GM21447 (cell line): ENCODE measurements around the gene ABCC4.
A peak's percentile ranks its signal among the peaks of the same experiment; 100 is the strongest.

Experiments
- ATAC-seq: cut with Tn5 transposase; IDR thresholded peaks from one replicate; pipeline ENCODE4 v1.9.1; 2021; ENCODE audit not compliant: unreplicated experiment

ABCC4 gene

DNA sequence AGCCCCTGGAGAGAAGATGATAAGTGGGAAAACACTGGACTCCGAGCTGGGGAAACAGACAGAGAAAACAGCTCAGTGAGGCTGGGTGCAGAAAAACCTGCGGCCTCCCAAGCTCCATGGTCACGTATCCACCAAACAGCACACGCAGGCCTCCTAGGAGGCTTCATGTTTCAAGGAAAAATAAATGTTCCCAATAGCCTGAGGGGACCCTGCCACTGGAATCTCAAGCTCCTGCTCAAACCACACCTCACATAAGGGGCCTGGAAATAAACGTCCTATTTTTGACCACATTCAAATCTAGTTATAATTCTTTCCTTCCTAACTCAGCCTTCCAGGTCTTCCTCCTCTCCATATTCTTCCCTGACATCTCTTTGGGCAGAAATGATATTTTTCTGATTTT lies 225.7 kb downstream of the ABCC4 start:
- ATAC-seq, result no peak

DNA sequence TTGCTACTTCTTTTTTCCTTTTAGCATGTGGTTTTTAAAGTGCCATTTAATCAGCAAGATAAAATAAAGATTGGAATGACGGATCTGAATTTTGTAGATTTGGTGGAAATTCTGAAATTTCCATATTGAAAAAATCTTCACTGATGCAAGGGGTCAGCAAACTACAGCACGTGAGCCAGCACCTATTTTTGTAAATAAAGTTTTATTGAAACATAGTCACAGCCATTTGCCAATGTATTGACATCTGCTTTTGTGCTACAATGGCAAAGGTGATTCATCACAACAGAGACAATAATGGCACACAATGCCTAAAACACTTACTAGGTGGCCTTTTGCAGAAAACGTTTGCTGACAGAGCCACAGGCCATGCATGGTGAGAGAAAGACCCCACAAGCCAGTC lies 226.4 kb downstream of the ABCC4 start:
- ATAC-seq, result no peak

DNA sequence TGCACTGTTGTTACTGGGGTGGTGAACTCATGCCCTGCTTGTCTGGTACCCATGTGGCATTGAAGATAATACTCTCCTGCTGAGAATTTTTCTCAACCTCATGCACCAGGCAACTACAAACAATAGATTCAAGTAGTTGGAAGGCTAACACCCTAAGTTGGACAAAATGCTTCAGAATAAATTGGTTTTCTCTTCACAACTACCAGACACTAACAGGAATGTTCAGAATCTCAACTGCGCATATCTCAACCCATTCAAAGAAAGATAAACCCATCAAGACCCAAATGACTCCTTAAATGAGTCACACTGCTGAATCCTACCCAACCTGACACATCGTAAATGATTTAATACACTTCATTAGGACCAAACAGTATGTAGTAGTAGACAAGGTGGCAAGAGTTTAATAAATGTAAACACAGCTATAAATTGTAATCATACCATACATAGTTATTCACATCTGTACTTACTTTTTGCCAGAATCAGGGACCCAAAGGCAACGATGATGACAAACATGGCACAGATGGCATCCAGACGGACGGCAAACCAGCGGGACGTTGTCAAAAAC lies 227.4 kb downstream of the ABCC4 start:
- no peak for ATAC-seq

DNA sequence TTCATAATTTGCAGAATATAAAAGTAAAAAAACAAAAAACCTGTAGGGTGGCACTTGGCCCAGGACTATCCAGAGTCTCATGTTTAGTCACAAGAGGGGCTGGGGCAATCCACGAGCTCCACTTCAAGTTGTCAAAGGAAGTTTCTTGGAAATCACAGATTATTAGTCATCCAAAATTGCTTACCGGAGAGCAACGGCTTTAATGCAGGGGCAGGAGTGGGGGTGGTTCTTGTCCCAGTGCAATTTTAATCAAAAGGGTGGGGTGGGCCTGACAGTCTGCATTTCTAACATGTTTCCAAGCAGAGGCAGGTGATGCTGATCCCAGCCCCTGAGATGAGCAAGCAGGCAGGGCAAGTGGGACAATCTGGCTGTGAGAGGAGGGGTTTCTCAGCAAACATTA lies 233.9 kb downstream of the ABCC4 start:
- no peak for ATAC-seq

DNA sequence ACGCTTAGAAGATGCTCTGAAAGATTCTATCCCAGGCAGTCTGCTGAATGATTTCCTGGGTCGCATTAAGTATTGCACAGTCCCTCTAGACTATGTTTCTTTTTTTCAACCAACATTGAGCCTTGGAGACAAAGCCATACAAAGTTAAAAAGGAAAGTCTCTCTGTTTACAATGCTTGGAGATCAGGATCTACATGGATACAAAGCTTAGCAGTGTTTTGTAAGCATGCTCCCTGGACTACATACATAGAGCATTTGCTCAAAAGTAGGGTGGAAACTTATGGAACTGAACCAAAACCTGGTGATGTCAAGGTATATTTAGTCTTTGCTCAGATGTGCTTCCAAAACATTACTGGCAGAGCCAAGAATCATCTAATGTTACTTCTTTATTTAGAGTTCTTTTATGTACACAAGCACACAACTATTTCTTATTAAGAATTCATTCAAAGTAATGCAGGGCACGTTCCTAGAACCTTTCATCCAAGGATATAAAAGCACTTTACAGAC lies 241.2 kb downstream of the ABCC4 start:
- ATAC-seq, result no peak

DNA sequence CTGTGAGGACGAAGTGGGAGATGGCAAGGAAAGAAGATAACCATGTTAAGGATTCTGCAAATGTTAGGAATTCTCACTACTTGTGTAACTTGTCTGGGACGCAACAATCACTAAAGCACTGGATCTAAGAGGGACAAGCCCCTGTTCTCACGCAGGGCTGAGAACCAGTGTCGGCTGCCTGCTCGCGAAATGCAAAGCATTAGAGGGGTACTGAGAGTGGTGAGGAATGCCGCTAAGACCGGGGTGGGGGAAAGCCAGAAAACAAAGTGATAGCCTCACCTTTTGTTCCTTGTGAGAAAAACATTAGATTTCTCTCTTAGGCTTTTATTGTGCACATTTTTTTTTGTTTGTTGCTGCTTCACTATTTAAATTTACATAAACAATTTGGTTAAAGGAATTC lies 241.9 kb downstream of the ABCC4 start:
- no peak for ATAC-seq

DNA sequence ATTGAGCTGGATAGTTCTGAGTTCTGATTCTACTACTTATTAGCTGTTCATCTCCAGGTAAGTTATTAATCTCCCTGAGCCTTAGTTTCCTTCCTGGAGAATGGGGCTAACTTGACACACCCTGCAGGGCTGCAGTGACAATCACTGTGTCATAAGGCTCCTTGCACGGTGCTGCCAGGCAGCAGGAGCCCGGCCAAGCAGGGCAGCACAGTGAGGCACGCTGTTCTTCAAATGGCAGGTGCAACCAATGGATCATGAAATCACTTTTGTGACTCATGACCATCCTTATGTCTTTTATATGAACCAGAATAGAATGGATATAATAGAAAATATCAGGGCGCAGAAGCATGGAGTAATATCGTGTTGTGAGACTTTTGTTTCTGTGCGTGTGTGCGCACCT lies 242.6 kb downstream of the ABCC4 start:
- no peak for ATAC-seq

DNA sequence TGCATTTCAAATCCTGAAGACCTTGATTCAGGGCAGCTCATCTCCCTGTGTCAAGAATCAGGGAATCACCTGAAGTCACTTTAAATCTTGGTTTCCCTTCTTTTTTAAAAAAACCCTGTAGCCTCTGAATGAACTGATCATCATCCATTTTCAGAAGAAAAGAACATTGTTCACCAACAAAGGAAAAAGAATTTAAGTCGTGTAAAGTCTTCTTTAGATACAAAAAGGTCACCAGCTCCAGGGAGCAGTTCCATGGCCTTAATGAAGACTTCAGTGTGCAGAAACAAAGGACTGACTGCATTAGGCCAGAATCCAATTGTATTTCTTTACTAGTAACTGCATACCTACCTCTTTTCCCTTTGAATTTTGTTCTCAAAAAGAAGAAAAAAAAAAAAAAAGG lies 245.0 kb downstream of the ABCC4 start:
- no peak for ATAC-seq

DNA sequence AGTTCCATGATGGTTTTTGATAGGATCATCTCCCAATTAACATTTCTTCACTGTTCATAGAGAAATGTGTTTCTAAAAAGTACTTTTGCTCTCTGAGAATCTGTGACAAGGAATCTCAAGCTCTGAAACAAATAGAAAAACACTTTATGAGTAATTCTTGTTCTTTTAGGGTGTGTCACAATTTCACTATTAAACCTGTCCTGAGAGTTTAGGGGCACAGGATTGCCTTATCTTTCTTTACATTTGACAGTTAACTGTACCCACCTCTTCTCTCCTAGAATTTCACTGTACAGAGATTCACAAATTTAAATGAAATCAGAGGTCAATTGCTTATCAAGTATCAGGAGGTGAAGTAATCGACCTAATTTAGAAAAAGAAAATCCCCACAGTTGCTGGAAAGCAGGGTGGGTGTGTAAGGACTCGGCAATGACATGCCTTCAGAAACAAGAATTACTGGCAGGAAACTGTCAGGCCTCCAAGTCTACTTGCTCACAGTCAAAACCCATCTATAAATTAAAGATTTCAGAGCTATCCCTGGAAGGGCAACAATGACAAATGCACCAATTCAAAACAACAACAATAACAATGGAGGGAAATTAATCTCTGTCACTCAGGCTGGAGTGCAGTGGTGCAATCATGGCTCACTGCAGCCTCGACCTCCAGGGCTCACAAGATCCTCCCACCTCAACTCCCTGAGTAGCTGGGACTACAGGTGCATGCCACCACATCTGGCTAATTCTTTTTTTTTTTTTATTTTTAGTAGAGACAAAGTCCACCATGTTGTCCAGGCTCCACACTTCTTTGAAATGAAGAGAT lies 250.2 kb downstream of the ABCC4 start:
- no peak for ATAC-seq

DNA sequence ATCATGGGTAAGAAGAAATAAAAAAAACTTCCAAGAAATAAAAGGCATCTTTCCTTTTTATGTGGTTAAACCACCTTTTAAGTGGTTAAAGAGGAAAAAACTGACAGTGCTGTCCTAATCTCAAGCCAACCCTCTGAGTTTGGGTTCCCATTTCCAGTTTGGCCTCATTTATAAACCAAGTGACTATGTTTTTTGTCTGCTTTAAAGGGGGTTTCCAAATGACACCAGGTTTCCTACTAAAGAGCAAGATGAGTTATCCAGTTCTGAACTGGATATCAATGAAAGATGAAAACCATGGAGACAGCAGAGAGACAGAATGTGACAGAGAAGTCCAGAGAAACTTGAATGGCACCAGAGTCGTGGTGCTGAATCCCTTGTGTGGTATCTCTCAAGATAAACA lies 251.5 kb downstream of the ABCC4 start:
- ATAC-seq, result no peak

DNA sequence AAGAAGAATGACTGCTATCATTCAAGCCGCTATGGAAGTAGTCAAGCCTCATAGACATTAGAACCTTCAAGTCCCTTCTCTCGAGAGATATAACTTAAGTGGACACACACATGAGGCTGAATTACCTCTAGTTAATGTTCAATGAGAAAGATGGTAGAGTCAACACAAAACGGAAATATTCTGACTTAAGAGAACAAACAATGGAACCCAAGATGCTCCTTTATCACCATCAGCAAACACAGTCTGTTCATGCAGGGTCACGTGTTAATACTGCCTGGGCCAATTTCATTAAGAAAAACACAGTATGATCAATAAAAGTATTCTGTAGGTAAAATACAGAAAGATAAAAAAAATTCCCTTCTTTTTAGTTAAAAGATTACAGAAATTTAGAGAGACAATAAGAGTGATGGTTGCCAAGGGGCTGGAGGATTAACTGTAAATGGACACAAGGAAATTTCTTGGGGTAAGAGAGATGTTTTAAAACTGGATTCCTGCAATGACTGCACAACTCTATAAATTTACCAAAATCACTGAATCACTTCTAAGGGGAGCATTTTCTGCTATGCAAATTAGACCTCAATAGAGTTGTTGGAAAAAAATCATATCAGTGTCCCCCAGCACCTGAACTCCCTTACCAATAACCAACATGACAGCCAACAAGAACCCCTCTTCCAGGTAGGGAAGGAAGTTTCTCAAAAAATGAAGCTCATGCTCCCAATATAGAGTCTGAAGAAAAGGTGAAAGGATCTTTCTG lies 256.6 kb downstream of the ABCC4 start:
- no peak for ATAC-seq

DNA sequence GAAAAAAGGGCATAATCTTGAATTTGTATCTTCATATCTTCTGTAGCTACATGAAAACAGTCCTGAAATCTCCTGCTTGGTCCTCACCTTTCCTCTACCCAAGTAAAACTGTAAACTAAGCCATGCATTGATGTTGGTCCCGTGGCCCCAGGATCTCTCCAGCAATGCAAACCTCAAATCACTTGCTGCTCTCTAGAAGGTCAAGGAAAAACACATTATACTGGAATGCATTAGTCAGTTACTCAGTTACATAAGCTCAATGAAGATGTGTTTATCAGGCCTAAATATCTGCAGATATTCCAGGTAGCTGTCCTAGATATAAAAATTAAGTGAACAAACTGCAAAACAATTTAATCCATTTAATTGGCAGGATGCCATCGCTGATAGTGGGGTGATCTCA lies 261.8 kb downstream of the ABCC4 start:
- no peak for ATAC-seq

DNA sequence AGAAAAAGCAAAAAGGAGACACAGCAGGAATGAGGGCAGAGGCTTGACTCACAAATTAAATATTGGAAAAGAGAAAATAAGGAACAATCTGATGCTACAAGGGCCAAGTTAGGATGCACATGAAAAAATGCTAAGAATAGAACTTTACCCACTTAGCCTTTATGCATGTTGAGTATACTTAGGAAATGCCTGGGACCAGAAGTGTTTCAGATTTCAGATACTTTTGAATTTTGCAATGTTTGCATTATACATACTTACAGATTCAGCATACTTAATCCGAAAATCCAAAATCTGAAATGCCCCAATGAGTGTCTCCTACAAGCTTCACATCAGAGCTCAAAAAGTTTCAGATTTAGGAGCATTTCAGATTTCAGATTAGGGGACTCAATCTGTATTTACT lies 262.3 kb downstream of the ABCC4 start:
- no peak for ATAC-seq

DNA sequence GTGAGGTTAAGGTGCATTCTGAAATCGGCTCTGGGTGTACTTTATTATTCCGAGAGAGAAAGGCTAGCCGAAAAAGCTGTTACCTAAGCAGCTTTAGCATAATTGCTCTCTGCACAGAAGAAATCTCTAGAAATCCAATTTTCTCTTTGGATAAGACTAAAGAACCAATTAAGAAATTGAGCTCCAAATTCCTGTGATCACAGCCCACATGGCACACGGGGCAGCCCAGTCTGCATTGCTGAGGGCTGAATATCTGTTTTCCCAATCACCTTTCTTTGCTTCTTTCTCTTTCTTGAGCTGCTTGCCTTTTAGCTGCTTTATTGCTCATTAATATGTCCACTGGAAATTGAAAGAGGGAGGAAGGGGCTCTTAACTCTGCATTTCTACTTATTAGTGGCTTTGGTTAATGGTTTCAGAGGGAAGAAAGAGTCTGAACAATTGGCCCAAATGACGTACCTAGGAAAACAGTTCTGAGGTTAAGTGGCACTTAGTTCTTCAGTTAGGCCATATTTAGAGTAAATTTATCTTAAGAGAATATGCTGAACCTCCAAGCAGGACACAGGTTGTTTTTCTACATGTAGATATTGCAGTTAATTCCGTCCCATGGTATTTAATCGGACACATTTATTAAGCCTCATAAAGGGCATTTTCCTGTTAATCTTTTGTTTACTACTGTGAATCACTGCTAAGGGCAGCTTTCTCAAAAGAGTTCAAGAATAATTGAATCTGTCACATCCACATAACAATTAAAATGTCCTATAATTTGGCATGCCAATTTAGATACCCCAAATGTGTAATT lies 265.7 kb downstream of the ABCC4 start:
- ATAC-seq, result no peak

DNA sequence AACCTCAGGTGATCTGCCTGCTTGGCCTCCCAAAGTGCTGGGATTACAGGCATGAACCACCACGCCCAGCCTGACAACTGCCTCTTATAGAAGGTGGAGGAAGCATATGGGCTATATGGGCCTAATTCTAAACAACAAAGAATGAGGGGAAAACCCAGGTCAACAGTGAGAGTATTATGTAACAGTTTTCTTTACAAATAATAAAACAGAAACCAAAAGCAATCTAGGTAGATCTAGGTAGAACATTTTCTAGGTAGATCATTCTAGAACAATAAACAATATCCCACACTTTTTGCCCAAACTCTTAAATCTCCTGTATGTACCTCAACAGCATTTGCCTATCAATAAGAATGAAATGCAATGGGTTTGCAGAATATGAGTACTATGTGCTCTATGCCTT lies 267.4 kb downstream of the ABCC4 start:
- peak; percentile 65 for ATAC-seq

DNA sequence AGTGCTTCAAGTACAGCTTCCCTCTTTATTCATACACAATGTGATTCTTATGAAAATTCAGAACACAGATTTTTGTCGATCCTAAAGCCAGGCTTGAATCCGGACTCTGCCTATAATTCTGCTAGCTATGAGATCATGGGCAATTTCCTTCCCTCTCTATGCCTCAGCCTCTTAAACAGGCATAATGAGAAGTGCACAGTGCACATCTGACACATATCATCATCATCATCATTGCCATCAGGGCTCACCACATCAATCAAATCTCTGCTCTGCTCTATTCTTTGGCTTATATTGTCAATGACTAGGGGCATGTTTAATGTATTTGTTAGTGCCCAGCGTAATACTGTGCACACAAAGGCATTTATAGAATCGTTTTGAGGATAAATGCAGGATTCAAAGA lies 269.1 kb downstream of the ABCC4 start:
- ATAC-seq, result no peak

DNA sequence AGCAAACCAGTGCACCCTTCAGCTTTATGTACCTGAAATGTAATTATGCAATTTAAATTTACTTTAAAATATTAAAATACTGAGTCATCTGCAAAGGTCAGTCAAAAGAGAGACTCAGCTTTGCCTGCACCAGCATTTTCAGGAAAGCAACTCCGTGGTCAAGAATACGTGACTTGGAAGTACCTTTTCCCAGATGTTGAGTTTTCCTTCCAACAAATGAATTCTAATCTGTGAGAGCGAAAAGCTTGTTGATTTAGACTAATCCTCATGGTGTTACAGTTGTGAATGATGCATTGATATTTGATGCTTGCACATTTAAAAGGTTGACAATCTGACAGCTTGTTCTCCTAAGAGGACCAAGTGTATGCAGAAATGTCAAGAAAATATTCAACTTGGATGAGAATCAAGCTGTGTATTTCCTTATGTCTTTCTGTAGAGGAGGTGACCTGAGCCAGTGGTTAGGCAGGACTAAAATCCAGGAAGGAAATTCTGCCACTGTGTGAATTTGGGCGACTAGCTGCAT lies 270.4 kb downstream of the ABCC4 start:
- ATAC-seq, result no peak

DNA sequence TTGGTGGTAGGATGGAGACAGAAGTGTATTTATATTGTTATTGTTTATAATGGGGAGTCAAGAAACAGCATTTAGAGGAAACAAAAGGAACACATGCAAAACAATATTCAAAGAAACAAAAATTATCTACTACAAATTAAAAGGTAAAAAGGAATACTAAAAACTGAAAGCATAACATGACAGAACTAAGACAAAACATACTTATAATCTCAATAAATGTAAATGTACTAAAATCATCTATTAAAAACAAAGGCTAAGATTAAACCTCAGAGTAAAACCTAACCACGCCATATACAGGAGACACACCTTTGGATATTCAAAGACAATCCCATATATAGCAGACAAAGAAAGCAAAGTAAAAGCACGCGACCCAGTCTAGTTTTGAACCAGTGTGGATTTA lies 273.6 kb downstream of the ABCC4 start:
- no peak for ATAC-seq

DNA sequence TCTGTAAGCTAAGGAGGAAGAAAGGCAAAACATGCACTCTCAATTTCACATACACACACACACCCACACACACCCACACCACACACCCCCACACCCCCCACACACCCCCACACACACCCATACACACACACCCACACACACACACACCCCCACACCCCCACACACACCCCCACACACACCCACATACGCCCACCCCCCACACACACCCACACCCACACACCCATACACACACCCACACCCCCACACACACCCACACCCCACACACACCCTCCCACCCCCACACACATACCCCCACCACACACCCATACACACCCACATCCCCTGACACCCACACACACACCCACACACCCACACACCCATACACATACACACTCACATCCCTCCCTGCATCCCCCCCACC lies 276.1 kb downstream of the ABCC4 start:
- ATAC-seq, result no peak

DNA sequence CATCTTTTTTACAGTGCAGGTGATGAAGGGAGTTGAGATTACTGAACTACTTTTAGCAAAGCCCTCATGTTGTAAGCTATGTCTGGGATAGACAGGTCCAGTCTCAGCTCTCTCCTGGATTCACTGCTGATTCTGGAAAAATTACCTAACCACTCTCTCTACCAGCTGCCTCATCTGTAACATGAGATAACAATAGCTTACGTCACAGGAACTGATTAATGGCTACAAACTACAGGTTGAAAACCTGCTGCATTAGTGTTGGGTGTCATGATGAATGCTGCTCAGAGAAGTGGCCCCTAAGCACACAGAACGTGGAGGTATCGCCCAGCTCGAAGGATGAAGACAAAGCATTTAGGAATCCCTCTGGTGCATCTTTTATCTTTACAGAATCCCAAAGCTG lies 277.8 kb downstream of the ABCC4 start:
- ATAC-seq, result no peak
